T-cell (primary cell): ENCODE measurements around the gene FAM53C. TPM values are rescaled to one million over a fixed set of nuclear protein-coding genes. Genes with fewer than 3 reads are reported as not detected.
A peak's percentile ranks its signal among the peaks of the same experiment; 100 is the strongest.
"Not testable (repeated sequence)": the region's sequence is repeated elsewhere in the genome, so short reads cannot be mapped to it uniquely, and the experiment has no call there.

Experiments used
- ATAC-seq, 4 experiments: fragments of 200-7000 bp in 3 of 4; fragments of 150-1000 bp in 1 of 4; cut with Tn5 transposase; replicated peaks in 1 of 4; 1 replicate in 3 of 4; 2 replicates in 1 of 4; pipeline ENCODE4 v1.10.0; 2021; ENCODE audit warnings: moderate library complexity in 3 of 4, mild to moderate bottlenecking in 2 of 4, moderate number of reproducible peaks in 1 of 4
- CTCF ChIA-PET, 2 donors: fragments of 300-600 bp; sonication (Branson Sonifier 250); formaldehyde crosslinking; loops; one replicate each; lab custom pipeline; 2022; ENCODE audit warnings: antibody characterized with exemption in 2 of 2; lab: Charles Lee
- POLR2A ChIA-PET, 2 donors: fragments of 300-600 bp; sonication (Branson Sonifier 250); formaldehyde crosslinking; loops; one replicate each; lab custom pipeline; 2022; ENCODE audit warnings: antibody characterized with exemption in 2 of 2; lab: Charles Lee
- DNase-seq, 35 experiments: peaks; one replicate each; pipeline versions ENCODE4 v3.0.0 to v3.0.0-alpha.2; 2013 to 2023
- H3K27ac ChIP-seq: one replicate; pipeline ENCODE4 v1.5.1; 2013; ENCODE audit warnings: low read length
- H3K27me3 ChIP-seq, 2 experiments: replicated peaks in 1 of 2; 1 replicate in 1 of 2; 2 replicates in 1 of 2; pipeline versions ENCODE4 v1.6.1 to v1.7.0; 2013; ENCODE audit warnings: low read length in 1 of 2, mixed read lengths in 1 of 2; ENCODE audit not compliant: control insufficient read depth in 2 of 2, insufficient read depth in 2 of 2; ENCODE audit errors: extremely low read depth in 1 of 2
- H3K36me3 ChIP-seq, 2 donors: 1 replicate in 1 of 2; 2 replicates in 1 of 2; pipeline versions ENCODE4 v1.6.1 to v1.7.0; 2013; ENCODE audit warnings: low read length in 1 of 2; ENCODE audit not compliant: control insufficient read depth in 2 of 2, insufficient read depth in 1 of 2; ENCODE audit errors: extremely low read depth in 1 of 2
- H3K4me1 ChIP-seq, 2 experiments: 1 replicate in 1 of 2; 2 replicates in 1 of 2; pipeline versions ENCODE4 v1.6.1 to v1.7.0; 2013; ENCODE audit warnings: low read length in 2 of 2, mixed read lengths in 1 of 2; ENCODE audit not compliant: insufficient read depth in 2 of 2, control insufficient read depth in 1 of 2; ENCODE audit errors: extremely low read depth in 1 of 2
- H3K4me3 ChIP-seq, 2 donors: 1 replicate in 1 of 2; 2 replicates in 1 of 2; pipeline versions ENCODE4 v1.5.1 to v1.7.0; 2013; ENCODE audit warnings: mild to moderate bottlenecking in 2 of 2, low read length in 1 of 2, moderate library complexity in 1 of 2; ENCODE audit not compliant: control insufficient read depth in 1 of 2; ENCODE audit errors: extremely low read depth in 1 of 2
- H3K9me3 ChIP-seq: 2 replicates; pipeline ENCODE4 v1.7.0; 2013
- H3K27ac Mint-ChIP-seq, 2 donors: one replicate each; pipeline ENCODE4 v1.8.0; 2020 to 2021; ENCODE audit warnings: mild to moderate bottlenecking in 2 of 2, mixed read lengths in 2 of 2
- H3K27me3 Mint-ChIP-seq, 2 donors: one replicate each; pipeline ENCODE4 v1.8.0; 2021 to 2022; ENCODE audit warnings: mixed read lengths in 2 of 2
- H3K36me3 Mint-ChIP-seq: one replicate; pipeline ENCODE4 v1.8.0; 2021; ENCODE audit warnings: mixed read lengths
- H3K4me1 Mint-ChIP-seq, 3 donors: one replicate each; pipeline ENCODE4 v1.8.0; 2020 to 2022; ENCODE audit warnings: mixed read lengths in 3 of 3, mild to moderate bottlenecking in 1 of 3
- H3K4me3 Mint-ChIP-seq, 3 donors: one replicate each; pipeline ENCODE4 v1.8.0; 2020 to 2022; ENCODE audit warnings: mild to moderate bottlenecking in 3 of 3, mixed read lengths in 3 of 3, moderate library complexity in 3 of 3
- H3K9me3 Mint-ChIP-seq, 3 donors: one replicate each; pipeline ENCODE4 v1.8.0; 2020 to 2022; ENCODE audit warnings: mixed read lengths in 3 of 3
- WGBS: methylation state at CpG from one replicate; pipeline ENCODE4 v1.1.5; 2013; ENCODE audit warnings: missing lambda C conversion rate; ENCODE audit not compliant: insufficient coverage; 5-methylcytosine and 5-hydroxymethylcytosine counted together
- total RNA-seq, 35 experiments: library from RNA in 6 of 35; stranded (reverse) in 6 of 35; fragments of 120-200 nt in 1 of 35; gene quantifications; one replicate each; pipeline versions ENCODE4 v1.2.1 to v1.2.4 and lab custom pipeline; 2013 to 2026

Gene FAM53C
- total RNA-seq, 5 donors from 2014 or later (not counting 1 experiment from before 2014, with no cell fraction given): 22.2 to 58.3 (median 25.5) TPM

- not testable (repeated sequence) for H3K4me1 Mint-ChIP-seq, H3K9me3 Mint-ChIP-seq, H3K27me3 Mint-ChIP-seq, H3K4me1 ChIP-seq, H3K27ac ChIP-seq, H3K36me3 Mint-ChIP-seq, H3K4me3 ChIP-seq, H3K36me3 ChIP-seq, H3K9me3 ChIP-seq, H3K27ac Mint-ChIP-seq, DNase-seq, H3K4me3 Mint-ChIP-seq, ATAC-seq, H3K27me3 ChIP-seq
- WGBS: no CpG with 5 or more reads among the region's 4 CpGs
- POLR2A ChIA-PET: interaction anchor here in 1 of 2 donors (1.1 kb wide), 1 partner anchor 15 kb away, joined by 5 read pairs; no protein-coding TSS in a partner anchor
- CTCF ChIA-PET: interaction anchor here in 1 of 2 donors (0.7 kb wide), 1 partner anchor 11 kb away, joined by 4 read pairs; no protein-coding TSS in a partner anchor
Measured at GRCh38 chr5:138318211-138318610, 19.9 kb upstream of the FAM53C start.

GRCh38 chr5:138330813-138331448 lies 7.1 kb upstream of the FAM53C start:
- peaks cover 18 to 19% (median 19%) of the 10 kb centered on the region in 3 donors for H3K4me1 Mint-ChIP-seq
- peaks cover 6 to 15% of the 10 kb centered on the region in 2 experiments for H3K4me1 ChIP-seq
- 6% methylated on average over 5 of the region's 12 CpGs for WGBS
- H3K36me3 ChIP-seq: no peaks in the 10 kb centered on the region
- H3K4me3 ChIP-seq: peak overlapping the region; percentile 63 to 87
- H3K27me3 ChIP-seq: no peaks in the 10 kb centered on the region
- no peak overlapping the region for H3K27ac ChIP-seq
- no peaks in the 10 kb centered on the region for H3K27me3 Mint-ChIP-seq
- ATAC-seq (no peak), DNase-seq (no peak)
- H3K9me3 ChIP-seq: no peaks in the 10 kb centered on the region
- H3K4me3 Mint-ChIP-seq: peak overlapping the region; percentile 80 to 82 (median 80)
- H3K27ac Mint-ChIP-seq: no peak overlapping the region
- ChIA-PET CTCF (interaction anchor here (0.9 to 5.1 kb wide), 5 partner anchors 21 to 152 kb away, joined by 4 to 89 read pairs (median 4); partner anchors contain the start of genes KDM3B (in 2 of the 2), CDC23 (in 1 of the 2) and KIF20A (in 1 of the 2)), POLR2A (interaction anchor here (1.0 to 1.7 kb wide), 4 partner anchors 20 to 118 kb away, joined by 5 to 11 read pairs (median 8); partner anchors contain the start of genes KDM3B (in 2 of the 2) and CDC23 (in 1 of the 2))
- no peaks in the 10 kb centered on the region for H3K36me3 Mint-ChIP-seq
- H3K9me3 Mint-ChIP-seq: no peaks in the 10 kb centered on the region

DNA sequence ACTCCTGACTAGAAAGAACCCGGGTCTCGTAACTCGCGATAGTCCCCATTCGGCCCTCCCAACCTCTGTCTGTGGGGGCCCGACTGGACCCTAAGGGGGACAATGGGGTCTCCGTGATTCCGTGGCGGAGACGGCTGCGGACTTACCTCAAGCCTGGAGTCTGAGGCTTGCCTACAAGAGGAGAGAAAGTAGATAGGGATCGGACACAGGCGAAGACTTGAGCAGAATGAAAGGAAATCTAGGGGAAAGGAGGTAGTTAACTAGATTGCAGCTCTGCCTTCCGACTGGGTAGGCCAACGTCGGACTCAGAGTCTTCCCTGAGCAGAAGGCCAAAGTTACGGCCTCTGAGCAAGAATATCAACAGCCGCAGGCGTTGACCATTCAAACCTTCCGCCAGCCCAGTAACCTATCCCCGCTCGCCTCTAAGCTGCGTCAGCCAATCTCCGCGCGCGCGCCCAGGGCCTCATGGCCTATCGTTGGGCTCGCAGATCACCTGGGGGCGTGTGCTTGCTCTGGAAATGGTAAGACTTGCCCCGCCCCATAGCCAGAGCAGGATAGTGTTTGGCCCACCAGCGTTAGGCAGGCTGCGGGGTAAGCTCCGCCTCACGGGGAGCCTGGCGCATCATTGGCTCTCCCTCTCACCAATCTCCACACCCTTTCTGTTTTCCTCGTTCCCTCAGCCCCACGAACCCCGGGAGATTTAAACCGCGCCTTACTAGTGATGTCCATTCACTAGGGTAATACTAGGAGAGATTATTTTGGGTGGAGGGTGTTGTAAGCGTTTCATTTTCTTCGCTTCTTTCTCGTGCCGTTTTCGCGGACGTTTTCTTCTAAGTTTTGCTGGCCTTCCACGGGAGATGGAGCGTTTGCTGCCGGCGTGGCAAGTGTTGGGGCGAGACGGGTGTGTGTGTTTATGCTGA lies 6.4 kb upstream of the FAM53C start, which contains the start of gene CDC25C:
CDC25C (minus strand) TSS at position 356 of the 920 bp plus-strand sequence. CDS start 624 bp downstream, outside the sequence.
- ChIA-PET POLR2A (interaction anchor here (0.9 to 1.7 kb wide), 6 partner anchors 16 to 211 kb away, joined by 3 to 11 read pairs (median 6); partner anchors contain the start of genes KDM3B (in 2 of the 2), CDC23 (in 1 of the 2) and ETF1 (in 1 of the 2)), CTCF (interaction anchor here (0.5 to 5.1 kb wide), 7 partner anchors 20 to 153 kb away, joined by 3 to 89 read pairs (median 4); partner anchors contain the start of genes KDM3B (in 2 of the 2), CDC23 (in 1 of the 2) and KIF20A (in 1 of the 2))
- no peaks in the 10 kb centered on the region for H3K36me3 ChIP-seq
- peaks cover 6 to 15% of the 10 kb centered on the region in 2 experiments for H3K4me1 ChIP-seq
- peak within 1 kb of the TSS; percentile 63 to 87 for H3K4me3 ChIP-seq
- ATAC-seq (peak; percentile 99 to 100 (median 100)), DNase-seq (peak; percentile 86 to 100 (median 97))
- Mint-ChIP-seq H3K4me3 (peak within 1 kb of the TSS; percentile 80 to 82 (median 80)), H3K27me3 (no peaks in the 10 kb centered on the region), H3K4me1 (peaks cover 18 to 19% (median 19%) of the 10 kb centered on the region in 3 donors), H3K27ac (peak within 1 kb of the TSS; percentile 26 to 66), H3K36me3 (no peaks in the 10 kb centered on the region), H3K9me3 (no peaks in the 10 kb centered on the region)
- H3K9me3 ChIP-seq: no peaks in the 10 kb centered on the region
- WGBS: under 1% methylated on average over 46 of the region's 55 CpGs
- H3K27me3 ChIP-seq: no peaks in the 10 kb centered on the region
- H3K27ac ChIP-seq: peak within 1 kb of the TSS; percentile 31

GRCh38 chr5:138334867-138335447 lies 3.1 kb upstream of the FAM53C start:
- no peak overlapping the region for H3K27ac Mint-ChIP-seq
- POLR2A ChIA-PET: no interaction called here
- no peak for DNase-seq

DNA sequence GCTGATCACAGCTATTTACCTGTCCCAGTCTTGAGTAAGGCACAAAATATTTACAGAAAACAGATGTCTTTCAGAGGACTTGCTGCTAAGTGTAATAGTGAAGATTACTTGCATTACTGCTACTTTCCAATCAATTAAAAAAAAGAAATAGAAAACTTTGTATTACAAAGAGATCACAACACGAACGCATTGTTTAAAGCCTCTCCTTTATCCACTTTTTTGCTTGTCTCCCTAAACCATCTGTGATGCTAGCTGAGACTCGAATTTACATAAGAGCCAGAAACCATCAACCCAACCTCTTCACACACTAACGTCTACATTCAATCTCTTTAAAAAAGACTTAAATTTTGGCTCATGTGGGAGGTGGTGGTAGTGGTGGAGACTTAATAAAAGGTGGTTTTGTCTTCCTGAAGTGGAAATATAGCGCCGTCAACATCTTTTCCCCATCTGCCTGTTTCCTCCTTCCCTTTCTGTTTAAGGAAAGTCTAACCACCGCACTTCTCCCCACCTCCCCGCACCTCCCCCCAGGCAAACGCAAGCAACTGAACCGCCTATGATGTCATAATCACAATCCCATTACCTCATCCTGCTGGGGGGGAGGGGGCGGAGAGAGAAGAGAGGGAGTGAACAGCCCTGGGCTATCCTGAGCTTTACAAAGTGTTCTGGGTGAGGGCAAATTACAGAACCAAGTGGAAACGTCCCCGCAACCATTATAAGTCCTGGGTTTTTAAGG lies 948 bp upstream of the FAM53C start:
- Mint-ChIP-seq H3K27ac (peak overlapping the region; percentile 98 to 100), H3K27me3 (no peaks in the 10 kb centered on the region), H3K4me3 (peak overlapping the region; percentile 87 to 90 (median 89)), H3K4me1 (peaks cover 36 to 43% (median 41%) of the 10 kb centered on the region in 3 donors), H3K36me3 (peaks cover 10% of the 10 kb centered on the region), H3K9me3 (no peaks in the 10 kb centered on the region)
- H3K27ac ChIP-seq: peak overlapping the region; percentile 98
- DNase-seq (peak in 20 of 35 experiments; percentile 56 to 83 (median 72)), ATAC-seq (peak; percentile 0 to 47 (median 6))
- peaks cover 21 to 27% of the 10 kb centered on the region in 2 experiments for H3K4me1 ChIP-seq
- H3K36me3 ChIP-seq: peaks cover 0 to 7% of the 10 kb centered on the region in 2 donors
- 0% methylated on average over 2 of the region's 13 CpGs for WGBS
- no peaks in the 10 kb centered on the region for H3K27me3 ChIP-seq
- POLR2A ChIA-PET: interaction anchor here (0.5 to 3.7 kb wide), 6 partner anchors 15 to 1359 kb away, joined by 3 to 33 read pairs (median 4); partner anchors contain the start of genes KDM3B (in 2 of the 2) and HSPA9 (in 1 of the 2)
- no peaks in the 10 kb centered on the region for H3K9me3 ChIP-seq
- CTCF ChIA-PET: interaction anchor here (0.5 to 6.3 kb wide), 5 partner anchors 13 to 92 kb away, joined by 3 to 88 read pairs (median 7); partner anchors contain the start of gene KDM3B (in 1 of the 2)
- H3K4me3 ChIP-seq: peak overlapping the region; percentile 75 to 90

More at GRCh38 chr5:138334867-138335447, 3.1 kb upstream of the FAM53C start:
- peaks cover 23 to 36% of the 10 kb centered on the region in 2 experiments for H3K4me1 ChIP-seq
- no peak for ATAC-seq
- Mint-ChIP-seq H3K4me3 (peak overlapping the region in 1 of 3 donors; percentile 15), H3K36me3 (no peaks in the 10 kb centered on the region), H3K9me3 (no peaks in the 10 kb centered on the region), H3K27me3 (no peaks in the 10 kb centered on the region), H3K4me1 (peaks cover 40 to 41% (median 40%) of the 10 kb centered on the region in 3 donors)
- no peaks in the 10 kb centered on the region for H3K9me3 ChIP-seq
- 61% methylated on average over 3 of the region's 3 CpGs for WGBS
- no peak overlapping the region for H3K4me3 ChIP-seq
- no peak overlapping the region for H3K27ac ChIP-seq
- no peaks in the 10 kb centered on the region for H3K36me3 ChIP-seq
- CTCF ChIA-PET: interaction anchor here (0.5 to 5.1 kb wide), 2 partner anchors 17 to 18 kb away, joined by 3 to 89 read pairs; partner anchors contain the start of gene KDM3B (in 2 of the 2)
- H3K27me3 ChIP-seq: no peaks in the 10 kb centered on the region
